Measurements from ENCODE around the gene FUT3.
"Not testable (repeated sequence)": the region's sequence is repeated elsewhere in the genome, so short reads cannot be mapped to it uniquely, and the experiment has no call there.

FUT3 gene

DNA sequence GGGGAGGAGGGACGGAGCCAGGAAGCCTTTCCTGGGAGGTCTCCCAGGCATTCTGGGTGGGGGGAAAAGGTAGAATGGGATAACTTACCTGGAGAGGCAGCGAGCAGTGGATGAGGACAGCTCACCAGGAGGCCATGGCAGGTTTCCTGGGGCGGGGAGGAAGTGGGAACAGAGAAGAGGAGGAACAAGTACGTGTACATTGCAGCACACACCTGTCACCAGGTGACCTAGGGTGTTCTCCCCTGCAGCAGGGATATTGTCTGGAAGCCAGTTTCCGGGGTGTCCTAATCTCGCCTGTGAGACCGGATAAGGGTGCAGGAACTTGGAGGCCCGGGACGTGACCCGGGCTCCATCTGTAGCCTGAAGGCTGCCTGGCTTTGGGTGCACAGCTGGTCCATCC lies at the start of gene FUT3:
FUT3 (minus strand) TSS at position 148 of the 400 bp plus-strand sequence.
- DNase-seq = no peak

DNA sequence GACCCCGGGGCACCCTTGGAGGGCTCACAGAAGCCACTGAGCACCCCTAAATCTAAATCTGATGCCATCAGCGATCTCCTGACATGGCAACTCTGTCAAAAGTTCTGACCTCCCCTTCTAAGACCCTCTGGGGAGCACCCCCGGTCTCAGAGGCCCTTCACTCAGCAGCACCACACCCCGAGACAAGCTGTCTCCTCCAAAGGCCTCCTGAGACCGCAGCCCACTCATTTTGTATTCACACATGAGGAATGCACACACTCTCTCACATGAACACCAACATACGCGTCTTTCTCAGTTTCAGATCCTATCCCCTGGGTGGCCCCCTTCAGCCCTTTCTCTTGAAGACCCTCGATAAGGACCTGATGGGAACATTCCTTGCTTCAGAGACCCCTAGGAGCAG lies 49.7 kb upstream of the FUT3 start:
- no peak for DNase-seq

GRCh38 chr19:5899728-5900526 lies 48.7 kb upstream of the FUT3 start:
- no peak for DNase-seq

GRCh38 chr19:5897189-5897969 lies 46.1 kb upstream of the FUT3 start:
- no peak for DNase-seq

GRCh38 chr19:5896365-5897076 lies 45.3 kb upstream of the FUT3 start:
- no peak for DNase-seq

DNA sequence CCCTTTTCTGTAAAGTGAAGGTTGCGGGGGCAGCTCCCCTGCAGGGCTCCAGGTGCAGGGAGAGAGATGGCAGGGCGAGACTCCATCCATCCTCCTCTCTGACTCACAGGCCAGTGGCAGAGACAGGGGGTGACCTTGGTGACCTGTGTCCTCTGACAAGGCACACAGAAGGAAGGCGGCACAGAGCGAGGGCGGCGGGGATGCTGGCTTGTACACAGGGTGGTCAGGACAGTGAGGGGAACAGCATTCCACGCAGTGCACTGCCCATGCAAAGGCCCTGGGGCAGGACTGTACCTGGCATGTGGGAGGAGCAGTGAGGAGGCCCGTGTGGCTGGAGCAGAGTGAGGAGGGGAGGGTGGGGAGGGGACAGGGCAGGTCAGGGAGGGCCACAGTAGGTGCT lies 44.6 kb upstream of the FUT3 start:
- no peak for DNase-seq

DNA sequence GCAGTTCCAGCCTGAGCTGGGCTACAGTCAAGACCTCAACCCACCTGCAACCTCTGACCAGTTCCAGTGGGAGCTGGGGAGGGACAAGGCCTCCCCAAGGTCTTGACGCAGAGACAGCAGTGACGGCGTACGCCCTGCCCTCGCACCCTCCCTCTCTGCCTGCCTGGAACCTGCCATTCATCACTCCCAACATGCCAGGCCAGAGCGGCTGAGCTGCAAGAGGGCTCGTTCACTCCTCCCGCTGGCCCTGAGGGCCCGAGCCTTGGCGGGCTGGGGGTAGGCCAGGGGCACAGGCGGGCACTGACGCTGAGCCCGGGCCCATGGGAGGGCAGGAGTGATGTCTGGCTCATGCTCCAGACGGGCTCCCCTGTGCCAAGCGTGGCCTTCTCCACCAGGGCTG lies 44.2 kb upstream of the FUT3 start:
- DNase-seq = no peak

GRCh38 chr19:5894704-5895349 lies 43.6 kb upstream of the FUT3 start:
- DNase-seq = no peak

DNA sequence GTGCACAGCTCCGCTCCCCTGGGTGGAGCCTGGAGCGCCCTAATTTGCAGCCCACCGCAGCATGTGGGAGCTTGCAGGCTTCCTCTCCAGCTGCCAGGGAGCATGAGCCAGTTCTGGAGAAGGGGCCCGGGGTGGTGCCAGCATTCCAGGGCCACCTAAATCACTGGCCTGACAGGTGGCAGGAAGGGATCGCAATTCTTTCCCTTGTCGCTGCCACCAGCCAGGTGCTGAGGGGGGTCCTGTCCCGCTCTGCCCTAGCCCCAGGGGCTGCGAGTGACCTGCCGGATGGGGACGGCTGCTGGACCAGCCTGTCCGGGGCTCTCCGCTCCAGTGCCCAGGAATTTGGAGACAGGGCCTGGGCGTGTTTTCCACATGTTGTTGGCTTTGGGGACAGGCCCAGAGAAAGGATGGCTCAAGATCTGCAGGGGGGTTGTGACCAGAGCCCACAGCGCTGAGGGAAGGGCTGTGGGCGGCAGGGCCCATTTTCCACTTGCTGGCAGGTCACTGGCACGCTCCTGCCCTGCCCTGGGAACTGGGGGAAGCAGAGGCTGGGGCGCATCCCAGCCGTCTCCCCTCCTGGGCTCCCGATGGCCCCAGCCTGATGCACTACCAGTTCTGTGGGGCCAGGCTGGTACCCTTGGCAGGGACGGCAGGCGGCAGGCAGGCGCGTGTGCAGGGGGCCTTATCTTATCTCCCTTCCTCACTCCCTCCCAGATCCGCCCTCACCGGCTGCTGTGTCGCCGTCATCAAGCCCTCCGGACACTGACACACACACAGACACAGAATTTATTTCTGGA lies 42.9 kb upstream of the FUT3 start:
- no peak for DNase-seq

GRCh38 chr19:5893296-5893903 lies 42.2 kb upstream of the FUT3 start:
- DNase-seq = no peak

DNA sequence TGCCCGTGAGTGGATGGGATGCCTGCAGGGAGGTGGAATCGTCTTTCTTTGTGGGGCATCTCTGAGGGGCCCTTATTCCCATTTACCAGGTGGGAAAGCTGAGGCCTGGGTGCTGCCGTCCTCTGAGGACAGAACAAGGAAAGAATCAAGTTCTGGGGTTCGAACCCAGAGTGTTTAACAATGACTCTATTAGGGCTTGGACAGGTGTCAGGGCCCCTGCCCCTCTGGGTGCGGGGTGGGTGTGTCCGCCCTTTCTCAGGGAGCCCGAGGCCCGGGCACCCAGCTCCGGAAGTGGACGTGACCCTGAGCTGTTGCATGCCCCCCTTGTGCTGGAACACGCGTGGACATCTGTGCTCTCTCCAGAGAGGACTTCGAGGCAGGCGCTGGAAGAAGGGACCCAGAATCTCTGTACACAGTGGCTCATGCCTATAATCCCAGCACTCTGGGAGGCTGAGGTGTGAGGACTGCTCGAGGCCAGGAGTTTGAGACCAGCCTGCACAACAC lies 41.6 kb upstream of the FUT3 start:
- DNase-seq = no peak

DNA sequence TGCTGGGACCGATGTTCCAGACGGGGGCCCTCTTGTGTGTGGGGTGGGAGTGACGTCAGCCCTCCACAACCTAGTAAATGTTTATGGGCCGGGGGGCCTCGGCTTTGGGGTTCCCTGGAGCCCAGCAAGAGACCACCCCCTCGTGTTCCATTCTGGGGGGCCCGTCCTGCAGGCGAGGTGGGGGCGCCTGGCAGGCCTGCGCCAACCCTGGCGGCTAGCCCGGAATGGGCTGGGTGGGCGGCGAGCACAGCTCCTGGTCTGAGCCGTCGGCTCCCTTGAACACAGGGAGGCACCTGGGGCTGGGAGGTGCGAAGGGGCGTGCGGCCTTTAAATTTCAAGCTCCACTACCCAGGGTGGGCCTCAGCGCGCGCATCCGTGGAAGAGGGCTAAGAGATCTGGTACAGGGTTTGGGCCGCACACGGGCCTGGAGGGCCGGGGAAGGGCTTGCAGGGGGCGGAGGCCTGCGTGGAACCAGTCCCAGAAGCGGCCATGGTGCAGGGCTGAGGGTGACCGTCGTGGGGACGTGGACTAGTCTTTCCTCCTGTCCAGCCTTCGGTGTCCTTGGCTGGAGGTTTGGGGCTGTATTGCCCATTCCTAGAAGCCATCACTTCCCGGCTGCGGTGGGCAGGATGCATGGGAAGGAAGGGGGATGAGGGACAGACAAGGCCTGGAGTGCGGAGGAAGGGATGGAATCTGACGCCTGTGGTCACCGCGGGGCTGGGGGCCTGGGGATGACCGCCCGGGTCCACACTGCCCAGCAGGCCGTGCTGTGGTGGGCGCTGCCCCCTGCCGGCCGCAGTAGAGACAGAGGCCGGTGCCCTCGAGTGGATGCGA lies 40.9 kb upstream of the FUT3 start:
- DNase-seq = peak; percentile 43

- no peak for DNase-seq
Observed at GRCh38 chr19:5891572-5891937, 40.3 kb upstream of the FUT3 start.

DNA sequence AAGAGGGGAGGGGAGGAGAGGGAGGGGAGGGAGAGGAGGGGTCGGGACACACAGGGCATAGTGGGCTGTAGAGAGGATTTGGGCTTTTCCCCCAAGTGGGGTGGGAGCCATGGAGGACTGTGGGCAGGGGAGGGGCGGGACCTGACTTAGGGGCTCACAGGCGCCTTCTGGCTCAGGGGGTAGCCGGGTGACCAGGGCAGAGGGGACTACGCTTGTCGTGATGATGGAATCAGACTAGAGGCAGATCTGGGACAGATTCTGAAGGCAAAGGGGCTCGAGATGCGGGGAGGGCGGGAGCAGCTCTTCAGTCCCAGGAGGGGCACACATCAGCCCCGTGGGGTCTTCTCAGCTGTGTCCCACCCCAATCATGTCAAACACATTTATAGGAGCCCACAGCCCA lies 38.9 kb upstream of the FUT3 start:
- no peak for DNase-seq

GRCh38 chr19:5889288-5889971 lies 38.2 kb upstream of the FUT3 start:
- peak; percentile 60 for DNase-seq

DNA sequence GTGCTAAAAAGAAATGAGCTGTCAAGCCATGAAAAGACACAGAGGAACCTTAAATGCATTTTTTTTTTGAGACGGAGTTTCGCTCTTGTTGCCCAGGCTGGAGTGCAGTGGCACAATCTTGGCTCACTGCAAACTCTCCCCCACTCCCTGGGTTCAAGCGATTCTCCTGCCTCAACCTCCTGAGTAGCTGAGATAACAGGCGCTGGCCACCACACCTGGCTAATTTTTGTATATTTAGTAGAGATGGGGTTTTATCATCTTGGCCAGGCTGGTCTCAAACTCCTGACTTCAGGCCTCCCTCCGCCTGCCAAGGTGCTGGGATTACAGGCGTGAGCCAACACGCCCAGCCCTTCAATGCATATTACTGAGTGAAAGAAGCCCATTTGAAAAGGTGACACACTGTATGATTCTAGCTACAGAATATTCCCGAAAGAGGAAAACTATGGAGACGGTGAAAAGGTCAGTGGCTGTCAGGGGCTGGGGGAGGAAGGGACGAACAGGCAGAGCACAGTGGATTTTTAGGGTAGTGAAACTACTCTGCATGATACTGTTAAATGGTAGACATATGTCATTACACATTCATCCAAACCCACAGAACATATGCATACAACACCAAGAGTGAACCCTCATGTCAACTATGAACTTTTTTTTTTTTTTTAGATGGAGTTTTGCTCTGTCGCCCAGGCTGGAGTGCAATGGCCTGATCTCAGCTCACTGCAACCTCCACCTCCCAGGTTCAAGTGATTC lies 33.0 kb upstream of the FUT3 start:
- not testable (repeated sequence) for DNase-seq

GRCh38 chr19:5883157-5883873 lies 32.1 kb upstream of the FUT3 start:
- DNase-seq = not testable (repeated sequence)

GRCh38 chr19:5882421-5882968 lies 31.2 kb upstream of the FUT3 start:
- DNase-seq = no peak
